Activated CD4-positive, alpha-beta T cell treated with anti-CD3 and anti-CD28 coated beads, Interleukin-2, amount 50 U/mL, for 24 hours (primary cell): ENCODE measurements around the gene PACS2.
"Not testable (repeated sequence)": the region's sequence is repeated elsewhere in the genome, so short reads cannot be mapped to it uniquely, and the experiment has no call there.

ENCODE experiments used
- DNase-seq, 2 donors: peaks; one replicate each; pipeline ENCODE4 v3.0.0-alpha.2; 2020; ENCODE audit warnings: low read depth in 1 of 2, low spot score in 1 of 2

The PACS2 gene

GRCh38 chr14:105314287-105315200 is at the start of gene PACS2:
TSS of gene PACS2 (plus strand) at chr14:105314748. CDS start at chr14:105314919, 171 bp downstream.
- peak; percentile 57 to 60 for DNase-seq

- DNase-seq: no peak
Observed at GRCh38 chr14:105267820-105268548, 46.6 kb upstream of the PACS2 start.

- no peak for DNase-seq
Observed at GRCh38 chr14:105268736-105269354, 45.7 kb upstream of the PACS2 start.

GRCh38 chr14:105269405-105269804 is 45.1 kb upstream of the PACS2 start:
- no peak for DNase-seq

GRCh38 chr14:105271224-105271890 is 43.2 kb upstream of the PACS2 start:
- DNase-seq: no peak

GRCh38 chr14:105272623-105273022 is 41.9 kb upstream of the PACS2 start:
- no peak for DNase-seq

GRCh38 chr14:105273062-105273461 is 41.5 kb upstream of the PACS2 start:
- no peak for DNase-seq

- no peak for DNase-seq
Observed at GRCh38 chr14:105274637-105275036, 39.9 kb upstream of the PACS2 start.

GRCh38 chr14:105275267-105275946 is 39.1 kb upstream of the PACS2 start:
- no peak for DNase-seq

- DNase-seq: not testable (repeated sequence)
Observed at GRCh38 chr14:105277448-105277847, 37.1 kb upstream of the PACS2 start.

GRCh38 chr14:105279642-105280361 is 34.7 kb upstream of the PACS2 start:
- no peak for DNase-seq

- DNase-seq: no peak
Observed at GRCh38 chr14:105280525-105280924, 34.0 kb upstream of the PACS2 start.

GRCh38 chr14:105281371-105282097 is 33.0 kb upstream of the PACS2 start:
- no peak for DNase-seq

- DNase-seq: no peak
Observed at GRCh38 chr14:105282098-105282725, 32.3 kb upstream of the PACS2 start.

- no peak for DNase-seq
Observed at GRCh38 chr14:105283028-105283427, 31.5 kb upstream of the PACS2 start.

GRCh38 chr14:105283899-105284298 is 30.6 kb upstream of the PACS2 start:
- no peak for DNase-seq

GRCh38 chr14:105285174-105285573 is 29.4 kb upstream of the PACS2 start:
- DNase-seq: no peak

GRCh38 chr14:105286759-105287144 is 27.8 kb upstream of the PACS2 start:
- no peak for DNase-seq
